Ovary (tissue), 3 donors: ENCODE results near the gene ACAN.

Experiments used
- POLR2A ChIP-seq: fragments of 450-650 bp; IDR thresholded peaks from one replicate; pipeline ENCODE4 v1.6.1; 2017; ENCODE audit warnings: antibody characterized with exemption, mild to moderate bottlenecking, moderate library complexity
- TF ChIP-seq, protein P1 (sequence below), 3 donors: fragments of 450-650 bp in 2 of 3; fragments of 200-600 bp in 1 of 3; IDR thresholded peaks; one replicate each; pipeline versions ENCODE4 v1.5.1 to v1.8.0; 2016 to 2022; ENCODE audit warnings: antibody characterized with exemption in 3 of 3, mild to moderate bottlenecking in 1 of 3
- donor health status: DM: no; HTN: no; CAD: no.

DNA sequence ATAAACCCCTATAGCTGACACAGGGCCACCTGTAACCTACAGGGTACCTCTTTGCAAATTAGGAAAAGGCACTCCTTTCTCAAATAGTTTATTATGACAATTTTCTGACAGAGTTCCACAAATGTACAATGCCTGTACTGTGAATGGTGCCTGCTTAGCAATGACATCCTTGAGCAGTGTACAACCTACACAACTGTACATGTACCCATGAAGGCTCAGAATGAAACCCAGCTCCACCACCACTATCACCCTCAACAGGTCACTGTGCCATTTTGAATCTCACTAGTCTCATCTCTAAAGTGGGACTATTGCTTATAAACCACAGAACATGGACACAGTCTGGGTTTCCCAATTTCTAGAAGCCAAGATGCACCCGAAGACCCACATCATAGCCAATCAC lies 102.9 kb downstream of the ACAN start:
- TF ChIP-seq, protein P1, sequence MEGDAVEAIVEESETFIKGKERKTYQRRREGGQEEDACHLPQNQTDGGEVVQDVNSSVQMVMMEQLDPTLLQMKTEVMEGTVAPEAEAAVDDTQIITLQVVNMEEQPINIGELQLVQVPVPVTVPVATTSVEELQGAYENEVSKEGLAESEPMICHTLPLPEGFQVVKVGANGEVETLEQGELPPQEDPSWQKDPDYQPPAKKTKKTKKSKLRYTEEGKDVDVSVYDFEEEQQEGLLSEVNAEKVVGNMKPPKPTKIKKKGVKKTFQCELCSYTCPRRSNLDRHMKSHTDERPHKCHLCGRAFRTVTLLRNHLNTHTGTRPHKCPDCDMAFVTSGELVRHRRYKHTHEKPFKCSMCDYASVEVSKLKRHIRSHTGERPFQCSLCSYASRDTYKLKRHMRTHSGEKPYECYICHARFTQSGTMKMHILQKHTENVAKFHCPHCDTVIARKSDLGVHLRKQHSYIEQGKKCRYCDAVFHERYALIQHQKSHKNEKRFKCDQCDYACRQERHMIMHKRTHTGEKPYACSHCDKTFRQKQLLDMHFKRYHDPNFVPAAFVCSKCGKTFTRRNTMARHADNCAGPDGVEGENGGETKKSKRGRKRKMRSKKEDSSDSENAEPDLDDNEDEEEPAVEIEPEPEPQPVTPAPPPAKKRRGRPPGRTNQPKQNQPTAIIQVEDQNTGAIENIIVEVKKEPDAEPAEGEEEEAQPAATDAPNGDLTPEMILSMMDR (IDR thresholded peaks at IDR 0.05): no peak
- TF ChIP-seq POLR2A: no peak
